CD4-positive, alpha-beta memory T cell (primary cell): ENCODE measurements around the gene COL23A1. TPM values are rescaled to one million over a fixed set of nuclear protein-coding genes. Genes with fewer than 3 reads are reported as not detected.

Experiments
- CTCF ChIA-PET: fragments of 350-600 bp; sonication (Branson Sonifier 250); formaldehyde crosslinking; loops from one replicate; lab custom pipeline; 2021; ENCODE audit warnings: inconsistent platforms; ENCODE audit not compliant: partially characterized antibody; lab: Charles Lee
- POLR2A ChIA-PET: fragments of 350-600 bp; sonication (Branson Sonifier 250); formaldehyde crosslinking; loops from one replicate; lab custom pipeline; 2021; ENCODE audit not compliant: partially characterized antibody; lab: Charles Lee
- DNase-seq, 5 donors: peaks; one replicate each; pipeline versions ENCODE4 v3.0.0 to v3.0.0-alpha.2; 2020 to 2022; ENCODE audit warnings: mixed read lengths in 1 of 5
- H3K27ac ChIP-seq: one replicate; pipeline ENCODE4 v1.7.0; 2013; ENCODE audit warnings: low read depth, low read length
- H3K27me3 ChIP-seq: 2 replicates; pipeline ENCODE4 v1.7.0; 2013; ENCODE audit warnings: mild to moderate bottlenecking, low read length, moderate library complexity; ENCODE audit not compliant: insufficient read depth
- H3K36me3 ChIP-seq: 2 replicates; pipeline ENCODE4 v1.7.0; 2013; ENCODE audit warnings: mild to moderate bottlenecking, low read length, moderate library complexity; ENCODE audit not compliant: insufficient read depth
- H3K4me1 ChIP-seq: 2 replicates; pipeline ENCODE4 v1.7.0; 2013; ENCODE audit warnings: mild to moderate bottlenecking, low read length, moderate library complexity; ENCODE audit not compliant: insufficient read depth
- H3K4me3 ChIP-seq, 2 donors: one replicate each; pipeline ENCODE4 v1.7.0; 2013; ENCODE audit warnings: low read length in 2 of 2, mild to moderate bottlenecking in 1 of 2
- H3K9me3 ChIP-seq, 2 donors: one replicate each; pipeline ENCODE4 v1.7.0; 2013; ENCODE audit warnings: low read length in 2 of 2, control low read depth in 1 of 2; ENCODE audit not compliant: control insufficient read depth in 1 of 2
- H3K27ac Mint-ChIP-seq, 7 donors: one replicate each; pipeline ENCODE4 v1.8.0; 2020 to 2021; ENCODE audit warnings: mixed read lengths in 7 of 7, mild to moderate bottlenecking in 6 of 7, inconsistent platforms in 3 of 7, moderate library complexity in 3 of 7
- H3K27me3 Mint-ChIP-seq, 2 donors: one replicate each; pipeline ENCODE4 v1.8.0; 2020 to 2021; ENCODE audit warnings: mixed read lengths in 2 of 2
- H3K36me3 Mint-ChIP-seq, 2 donors: one replicate each; pipeline ENCODE4 v1.8.0; 2020 to 2021; ENCODE audit warnings: mixed read lengths in 2 of 2, inconsistent platforms in 1 of 2, mild to moderate bottlenecking in 1 of 2
- H3K4me1 Mint-ChIP-seq, 4 donors: one replicate each; pipeline ENCODE4 v1.8.0; 2020 to 2021; ENCODE audit warnings: mixed read lengths in 4 of 4, mild to moderate bottlenecking in 1 of 4
- H3K4me3 Mint-ChIP-seq, 8 donors: one replicate each; pipeline ENCODE4 v1.8.0; 2020 to 2021; ENCODE audit warnings: mixed read lengths in 8 of 8, mild to moderate bottlenecking in 7 of 8, moderate library complexity in 6 of 8, inconsistent platforms in 3 of 8
- H3K9me3 Mint-ChIP-seq, 8 donors: one replicate each; pipeline ENCODE4 v1.8.0; 2020 to 2021; ENCODE audit warnings: mixed read lengths in 8 of 8, mild to moderate bottlenecking in 5 of 8, inconsistent platforms in 3 of 8, moderate library complexity in 1 of 8
- intact Hi-C: fragments of 100-400 bp; cut with micrococcal nuclease; formaldehyde crosslinking; loops from one replicate; pipeline ENCODE4 v1.15.1; 2023
- polyA plus RNA-seq, 2 donors: library from polyadenylated mRNA; unstranded; fragments of 300-500 nt; fragmentation: Illumina TruSeq; gene quantifications; one replicate each; pipeline ENCODE4 v1.2.3, GENCODE V29; 2021
- total RNA-seq, 2 experiments: library from RNA; stranded (reverse); gene quantifications; one replicate each; pipeline ENCODE4 v1.2.3, GENCODE V29; 2021

The COL23A1 gene
- total and polyA plus RNA-seq, 4 experiments from 2014 or later: 0.17 to 0.25 TPM; not detected in 2

- POLR2A ChIA-PET: no interaction called here
- H3K27me3 Mint-ChIP-seq: peaks cover 5 to 13% of the 10 kb centered on the region in 2 donors
These were observed 241.7 kb downstream of the COL23A1 start for GRCh38 chr5:178348356-178349074.

GRCh38 chr5:178347956-178348355 is 242.2 kb downstream of the COL23A1 start:
- no peaks in the 10 kb centered on the region for H3K9me3 Mint-ChIP-seq
- Histone ChIP-seq H3K27ac (no peak overlapping the region), H3K27me3 (no peaks in the 10 kb centered on the region), H3K4me3 (no peak overlapping the region), H3K9me3 (no peaks in the 10 kb centered on the region), H3K4me1 (no peaks in the 10 kb centered on the region), H3K36me3 (no peaks in the 10 kb centered on the region)
- no peaks in the 10 kb centered on the region for H3K4me1 Mint-ChIP-seq
- no peak overlapping the region for H3K27ac Mint-ChIP-seq
- no peak overlapping the region for H3K4me3 Mint-ChIP-seq
- H3K36me3 Mint-ChIP-seq: no peaks in the 10 kb centered on the region
- intact Hi-C loops: no loop called here
- ChIA-PET POLR2A (no interaction called here), CTCF (no interaction called here)
- H3K27me3 Mint-ChIP-seq: peaks cover 5 to 7% of the 10 kb centered on the region in 2 donors
- DNase-seq: no peak

More at GRCh38 chr5:178348356-178349074, 241.7 kb downstream of the COL23A1 start:
- CTCF ChIA-PET: no interaction called here
- no peaks in the 10 kb centered on the region for H3K27me3 ChIP-seq
- DNase-seq: no peak
- no peaks in the 10 kb centered on the region for H3K9me3 ChIP-seq
- no peak overlapping the region for H3K4me3 Mint-ChIP-seq
- no peaks in the 10 kb centered on the region for H3K9me3 Mint-ChIP-seq
- intact Hi-C loops: no loop called here
- no peaks in the 10 kb centered on the region for H3K4me1 ChIP-seq
- no peak overlapping the region for H3K27ac ChIP-seq
- H3K36me3 ChIP-seq: no peaks in the 10 kb centered on the region
- H3K36me3 Mint-ChIP-seq: no peaks in the 10 kb centered on the region
- no peak overlapping the region for H3K27ac Mint-ChIP-seq
- no peaks in the 10 kb centered on the region for H3K4me1 Mint-ChIP-seq
- no peak overlapping the region for H3K4me3 ChIP-seq

- intact Hi-C loops: no loop called here
- Histone ChIP-seq H3K4me1 (no peaks in the 10 kb centered on the region), H3K27me3 (no peaks in the 10 kb centered on the region), H3K9me3 (no peaks in the 10 kb centered on the region), H3K4me3 (no peak overlapping the region), H3K36me3 (no peaks in the 10 kb centered on the region), H3K27ac (no peak overlapping the region)
- no peak for DNase-seq
- Mint-ChIP-seq H3K4me1 (no peaks in the 10 kb centered on the region), H3K27me3 (peaks cover 6 to 9% of the 10 kb centered on the region in 2 donors), H3K36me3 (no peaks in the 10 kb centered on the region), H3K9me3 (no peaks in the 10 kb centered on the region), H3K4me3 (no peak overlapping the region), H3K27ac (no peak overlapping the region)
- ChIA-PET POLR2A (no interaction called here), CTCF (no interaction called here)
These were observed 243.4 kb downstream of the COL23A1 start for GRCh38 chr5:178346607-178347334.

GRCh38 chr5:178343306-178343705 is 246.9 kb downstream of the COL23A1 start:
- no peak for DNase-seq
- POLR2A ChIA-PET: interaction anchor here (0.6 kb wide), 1 partner anchor 1336 kb away, joined by 3 read pairs; no protein-coding TSS in a partner anchor
- Mint-ChIP-seq H3K27ac (no peak overlapping the region), H3K4me1 (no peaks in the 10 kb centered on the region), H3K9me3 (no peaks in the 10 kb centered on the region), H3K27me3 (peaks cover 4 to 12% of the 10 kb centered on the region in 2 donors), H3K4me3 (no peak overlapping the region), H3K36me3 (no peaks in the 10 kb centered on the region)
- Histone ChIP-seq H3K27ac (no peak overlapping the region), H3K4me1 (no peaks in the 10 kb centered on the region), H3K4me3 (no peak overlapping the region), H3K9me3 (no peaks in the 10 kb centered on the region), H3K27me3 (no peaks in the 10 kb centered on the region), H3K36me3 (no peaks in the 10 kb centered on the region)
- CTCF ChIA-PET: no interaction called here
- intact Hi-C loops: no loop called here

- DNase-seq: no peak
These were observed 248.4 kb downstream of the COL23A1 start for GRCh38 chr5:178341851-178342140.

GRCh38 chr5:178341091-178341850 is 248.9 kb downstream of the COL23A1 start:
- Histone ChIP-seq H3K4me1 (no peaks in the 10 kb centered on the region), H3K36me3 (no peaks in the 10 kb centered on the region), H3K4me3 (no peak overlapping the region), H3K9me3 (no peaks in the 10 kb centered on the region), H3K27me3 (no peaks in the 10 kb centered on the region), H3K27ac (no peak overlapping the region)
- H3K4me3 Mint-ChIP-seq: no peak overlapping the region
- no peaks in the 10 kb centered on the region for H3K4me1 Mint-ChIP-seq
- H3K9me3 Mint-ChIP-seq: no peaks in the 10 kb centered on the region
- no peak overlapping the region for H3K27ac Mint-ChIP-seq
- H3K36me3 Mint-ChIP-seq: no peaks in the 10 kb centered on the region
- POLR2A ChIA-PET: no interaction called here
- intact Hi-C loops: no loop called here
- no peak for DNase-seq
- CTCF ChIA-PET: no interaction called here
- peaks cover 4 to 12% of the 10 kb centered on the region in 2 donors for H3K27me3 Mint-ChIP-seq

More at GRCh38 chr5:178341851-178342140, 248.4 kb downstream of the COL23A1 start:
- H3K9me3 ChIP-seq: no peaks in the 10 kb centered on the region
- CTCF ChIA-PET: no interaction called here
- Mint-ChIP-seq H3K4me1 (no peaks in the 10 kb centered on the region), H3K9me3 (no peaks in the 10 kb centered on the region), H3K27me3 (peaks cover 4 to 12% of the 10 kb centered on the region in 2 donors), H3K36me3 (no peaks in the 10 kb centered on the region), H3K27ac (peak overlapping the region in 1 of 7 donors; percentile 42), H3K4me3 (no peak overlapping the region)
- H3K36me3 ChIP-seq: no peaks in the 10 kb centered on the region
- intact Hi-C loops: no loop called here
- POLR2A ChIA-PET: no interaction called here
- no peaks in the 10 kb centered on the region for H3K27me3 ChIP-seq
- no peaks in the 10 kb centered on the region for H3K4me1 ChIP-seq
- no peak overlapping the region for H3K4me3 ChIP-seq
- H3K27ac ChIP-seq: no peak overlapping the region

- no peaks in the 10 kb centered on the region for H3K9me3 Mint-ChIP-seq
- peaks cover 4 to 12% of the 10 kb centered on the region in 2 donors for H3K27me3 Mint-ChIP-seq
- no peak overlapping the region for H3K4me3 Mint-ChIP-seq
- no peaks in the 10 kb centered on the region for H3K36me3 Mint-ChIP-seq
- H3K4me3 ChIP-seq: no peak overlapping the region
- H3K9me3 ChIP-seq: no peaks in the 10 kb centered on the region
- intact Hi-C loops: no loop called here
- H3K4me1 Mint-ChIP-seq: no peaks in the 10 kb centered on the region
- H3K4me1 ChIP-seq: no peaks in the 10 kb centered on the region
- ChIA-PET POLR2A (no interaction called here), CTCF (no interaction called here)
- no peak for DNase-seq
- H3K27ac Mint-ChIP-seq: no peak overlapping the region
- H3K36me3 ChIP-seq: no peaks in the 10 kb centered on the region
- no peak overlapping the region for H3K27ac ChIP-seq
- no peaks in the 10 kb centered on the region for H3K27me3 ChIP-seq
These were observed 249.6 kb downstream of the COL23A1 start for GRCh38 chr5:178340637-178341036.
